GM19025 (cell line): ENCODE measurements around the gene PRDX2.

Source experiments
- ATAC-seq: cut with Tn5 transposase; IDR thresholded peaks from one replicate; pipeline ENCODE4 v1.9.1; 2021; ENCODE audit warnings: mild to moderate bottlenecking, low read depth, moderate library complexity; ENCODE audit not compliant: unreplicated experiment

The PRDX2 gene

GRCh38 chr19:12793290-12794195, 8.1 kb downstream of the PRDX2 start:
- ATAC-seq, result peak; percentile 26

DNA sequence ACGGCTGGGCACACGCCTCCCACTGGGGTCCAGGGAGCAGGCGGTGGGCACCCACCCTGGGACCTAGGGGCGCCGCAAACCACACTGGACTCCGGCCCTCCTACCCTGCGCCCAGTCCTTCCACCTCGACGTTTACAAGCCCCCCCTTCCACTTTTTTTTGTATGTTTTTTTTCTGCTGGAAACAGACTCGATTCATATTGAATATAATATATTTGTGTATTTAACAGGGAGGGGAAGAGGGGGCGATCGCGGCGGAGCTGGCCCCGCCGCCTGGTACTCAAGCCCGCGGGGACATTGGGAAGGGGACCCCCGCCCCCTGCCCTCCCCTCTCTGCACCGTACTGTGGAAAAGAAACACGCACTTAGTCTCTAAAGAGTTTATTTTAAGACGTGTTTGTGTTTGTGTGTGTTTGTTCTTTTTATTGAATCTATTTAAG, 8.7 kb downstream of the PRDX2 start:
- no peak for ATAC-seq

DNA sequence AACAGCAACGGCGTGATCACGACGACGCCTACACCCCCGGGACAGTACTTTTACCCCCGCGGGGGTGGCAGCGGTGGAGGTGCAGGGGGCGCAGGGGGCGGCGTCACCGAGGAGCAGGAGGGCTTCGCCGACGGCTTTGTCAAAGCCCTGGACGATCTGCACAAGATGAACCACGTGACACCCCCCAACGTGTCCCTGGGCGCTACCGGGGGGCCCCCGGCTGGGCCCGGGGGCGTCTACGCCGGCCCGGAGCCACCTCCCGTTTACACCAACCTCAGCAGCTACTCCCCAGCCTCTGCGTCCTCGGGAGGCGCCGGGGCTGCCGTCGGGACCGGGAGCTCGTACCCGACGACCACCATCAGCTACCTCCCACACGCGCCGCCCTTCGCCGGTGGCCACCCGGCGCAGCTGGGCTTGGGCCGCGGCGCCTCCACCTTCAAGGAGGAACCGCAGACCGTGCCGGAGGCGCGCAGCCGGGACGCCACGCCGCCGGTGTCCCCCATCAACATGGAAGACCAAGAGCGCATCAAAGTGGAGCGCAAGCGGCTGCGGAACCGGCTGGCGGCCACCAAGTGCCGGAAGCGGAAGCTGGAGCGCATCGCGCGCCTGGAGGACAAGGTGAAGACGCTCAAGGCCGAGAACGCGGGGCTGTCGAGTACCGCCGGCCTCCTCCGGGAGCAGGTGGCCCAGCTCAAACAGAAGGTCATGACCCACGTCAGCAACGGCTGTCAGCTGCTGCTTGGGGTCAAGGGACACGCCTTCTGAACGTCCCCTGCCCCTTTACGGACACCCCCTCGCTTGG, 9.3 kb downstream of the PRDX2 start:
- no peak for ATAC-seq

DNA sequence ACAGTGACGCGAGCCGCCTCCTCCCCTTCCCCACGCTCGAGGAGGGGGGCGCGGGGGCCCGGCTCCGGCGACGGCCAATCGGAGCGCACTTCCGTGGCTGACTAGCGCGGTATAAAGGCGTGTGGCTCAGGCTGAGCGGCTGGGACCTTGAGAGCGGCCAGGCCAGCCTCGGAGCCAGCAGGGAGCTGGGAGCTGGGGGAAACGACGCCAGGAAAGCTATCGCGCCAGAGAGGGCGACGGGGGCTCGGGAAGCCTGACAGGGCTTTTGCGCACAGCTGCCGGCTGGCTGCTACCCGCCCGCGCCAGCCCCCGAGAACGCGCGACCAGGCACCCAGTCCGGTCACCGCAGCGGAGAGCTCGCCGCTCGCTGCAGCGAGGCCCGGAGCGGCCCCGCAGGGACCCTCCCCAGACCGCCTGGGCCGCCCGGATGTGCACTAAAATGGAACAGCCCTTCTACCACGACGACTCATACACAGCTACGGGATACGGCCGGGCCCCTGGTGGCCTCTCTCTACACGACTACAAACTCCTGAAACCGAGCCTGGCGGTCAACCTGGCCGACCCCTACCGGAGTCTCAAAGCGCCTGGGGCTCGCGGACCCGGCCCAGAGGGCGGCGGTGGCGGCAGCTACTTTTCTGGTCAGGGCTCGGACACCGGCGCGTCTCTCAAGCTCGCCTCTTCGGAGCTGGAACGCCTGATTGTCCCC, 10.1 kb downstream of the PRDX2 start, which contains the start of gene JUNB:
TSS of gene JUNB (plus strand) at position 142 of the 706 bp plus-strand sequence. CDS start at position 428, 286 bp downstream.
- peak; percentile 25 for ATAC-seq

- ATAC-seq, result no peak
These were observed 10.8 kb downstream of the PRDX2 start for GRCh38 chr19:12790628-12791344.

DNA sequence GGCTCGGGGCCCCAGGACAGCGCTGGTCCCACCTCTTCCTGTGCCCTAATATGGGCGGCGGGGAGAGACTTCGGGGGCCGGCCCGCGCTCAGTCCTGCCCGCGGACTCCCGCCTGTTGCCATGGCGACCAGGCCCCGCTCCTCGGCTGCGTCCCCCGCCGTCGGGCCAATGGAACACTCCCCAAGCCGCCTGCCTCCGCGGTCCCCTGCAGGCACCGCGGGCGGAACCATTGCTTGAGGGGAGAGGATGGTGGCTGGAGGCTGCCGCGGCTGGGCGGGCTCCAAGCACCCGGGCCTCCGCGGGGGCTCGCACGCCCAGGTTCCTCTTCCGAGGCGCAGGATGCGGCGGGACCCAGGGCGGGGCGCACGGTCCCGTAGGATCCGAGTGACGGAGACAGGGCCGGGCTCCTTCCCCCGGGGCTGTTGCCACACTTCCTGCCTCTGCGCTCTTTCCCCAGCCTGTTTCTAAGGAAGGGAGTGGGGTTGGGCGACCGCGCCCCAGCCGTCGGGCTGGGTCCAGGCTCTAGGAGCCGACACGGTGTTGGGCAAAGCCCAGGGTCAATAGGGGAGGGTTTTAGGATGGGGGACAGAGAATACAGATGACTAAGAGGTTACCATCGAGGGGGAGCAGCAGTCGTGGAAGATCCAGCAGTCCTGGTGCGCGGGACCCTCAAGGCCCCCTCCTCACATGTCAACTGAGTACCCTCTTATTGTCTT, 11.5 kb downstream of the PRDX2 start:
- peak; percentile 40 for ATAC-seq

DNA sequence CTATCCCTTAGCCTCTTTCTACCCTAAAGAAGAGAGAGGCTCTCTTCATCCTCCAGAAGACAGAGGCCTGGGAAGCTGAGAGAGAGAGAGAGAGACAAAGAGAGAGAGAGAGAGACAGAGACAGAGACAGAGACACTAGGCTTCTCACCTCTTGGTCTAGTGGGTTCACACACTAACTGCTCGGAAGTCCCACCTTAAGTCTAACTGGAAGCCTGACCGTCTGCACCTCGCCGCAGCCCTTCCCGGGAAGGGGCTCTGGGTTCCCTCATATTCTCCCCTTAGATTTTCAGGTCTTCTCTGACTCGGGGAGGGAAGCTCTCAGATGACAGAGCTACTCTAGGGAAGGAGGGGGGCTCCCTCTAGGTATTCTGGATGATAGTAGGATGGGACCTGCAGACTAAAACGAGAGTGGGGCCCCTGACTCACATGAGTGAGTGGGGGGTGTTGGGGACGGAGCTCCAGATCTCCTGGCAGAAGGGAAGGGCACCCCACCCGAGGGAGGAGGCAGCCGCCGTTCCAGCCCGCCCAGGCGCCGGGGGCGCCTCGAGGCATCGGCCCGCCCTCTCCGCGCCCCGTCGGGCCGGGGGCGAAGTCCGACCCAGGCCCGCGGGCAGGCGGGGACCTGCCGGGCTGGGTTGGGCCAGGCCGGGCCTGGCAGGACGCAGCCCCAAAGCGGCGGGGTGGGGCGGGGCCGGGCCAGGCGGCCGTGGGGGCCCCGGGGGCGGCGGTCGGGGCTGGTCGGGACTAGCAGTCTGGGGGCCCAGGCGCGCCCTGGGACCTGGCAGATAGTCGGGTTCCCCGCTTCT, 12.3 kb downstream of the PRDX2 start:
- ATAC-seq, result no peak

DNA sequence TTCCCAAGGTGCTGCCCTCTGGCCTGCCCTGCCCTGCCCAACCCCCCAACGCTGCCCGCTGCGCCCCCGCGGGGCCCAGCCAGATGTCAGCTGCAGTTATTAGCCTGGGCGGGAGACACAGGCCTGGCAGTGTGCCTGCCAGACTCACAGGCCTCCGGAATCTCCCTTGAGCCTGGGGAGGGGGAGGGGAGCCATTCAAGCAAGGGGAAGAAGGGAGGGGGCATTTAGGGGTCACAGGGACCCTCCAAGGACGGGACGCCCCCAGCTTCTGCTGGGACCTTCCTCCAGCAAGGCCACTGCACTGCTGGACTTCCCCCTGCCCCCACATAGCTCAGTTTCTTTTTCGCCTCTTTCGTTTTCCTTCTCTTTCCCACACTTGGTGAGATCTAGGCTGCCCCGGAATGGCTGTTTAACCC, 12.9 kb downstream of the PRDX2 start:
- ATAC-seq, result no peak

- ATAC-seq, result no peak
These were observed 13.4 kb downstream of the PRDX2 start for GRCh38 chr19:12788042-12788681.

GRCh38 chr19:12787458-12787857, 14.1 kb downstream of the PRDX2 start:
- ATAC-seq, result no peak

DNA sequence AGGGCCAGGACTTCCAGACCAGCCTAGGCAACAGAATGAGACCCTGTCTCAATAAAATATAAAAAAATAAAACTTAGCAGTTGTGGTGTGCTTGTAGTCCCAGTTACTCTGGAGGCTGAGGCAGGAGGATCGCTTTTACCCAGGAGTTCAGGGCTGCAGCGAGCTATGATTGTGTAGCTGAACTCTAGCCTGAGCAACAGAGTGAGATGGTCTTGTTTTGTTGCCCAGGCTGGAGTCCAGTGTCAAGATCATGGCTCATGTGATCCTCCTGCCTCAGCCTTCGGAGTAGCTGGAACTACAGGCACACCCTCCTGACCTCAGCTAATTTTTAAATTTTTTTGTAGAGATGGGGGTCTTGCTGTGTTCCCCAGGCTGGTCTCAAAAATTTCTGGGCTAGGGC, 14.6 kb downstream of the PRDX2 start:
- no peak for ATAC-seq

DNA sequence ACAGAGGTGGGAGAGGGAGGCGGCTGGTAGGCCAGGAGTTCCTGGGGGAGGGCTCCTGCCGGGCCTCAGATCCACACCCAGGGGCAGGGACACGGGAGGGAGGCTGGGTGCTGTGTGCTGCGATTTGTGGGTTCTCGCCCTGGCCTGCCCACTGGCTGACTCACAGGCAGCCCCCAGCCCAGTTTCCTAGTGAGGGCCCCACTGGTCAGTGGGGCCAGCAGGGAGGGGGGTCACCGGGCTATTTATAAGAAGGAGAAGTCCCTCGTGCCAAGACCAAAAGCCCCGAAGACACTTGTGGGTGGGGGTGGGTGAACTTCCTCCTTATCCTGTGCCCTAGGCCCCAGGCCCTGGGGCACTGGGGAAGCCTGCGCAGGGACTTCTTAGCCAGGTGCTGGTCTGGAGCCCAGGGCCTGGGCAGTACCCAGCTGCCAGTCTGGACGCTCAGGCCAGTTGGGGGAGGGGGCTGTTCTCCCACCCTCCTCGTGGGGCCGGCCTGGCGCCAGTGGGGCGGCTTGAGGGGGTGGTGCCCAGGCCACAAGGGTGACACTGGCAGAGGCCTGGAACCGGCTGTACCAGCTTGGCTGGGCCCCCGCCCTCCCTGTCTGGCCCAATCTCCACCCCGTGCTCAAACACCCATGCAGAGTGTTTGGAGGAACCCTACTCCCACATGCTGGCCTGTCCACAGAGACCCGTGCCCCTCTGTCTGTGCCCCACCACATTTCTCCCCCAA, 15.3 kb downstream of the PRDX2 start:
- ATAC-seq, result no peak

DNA sequence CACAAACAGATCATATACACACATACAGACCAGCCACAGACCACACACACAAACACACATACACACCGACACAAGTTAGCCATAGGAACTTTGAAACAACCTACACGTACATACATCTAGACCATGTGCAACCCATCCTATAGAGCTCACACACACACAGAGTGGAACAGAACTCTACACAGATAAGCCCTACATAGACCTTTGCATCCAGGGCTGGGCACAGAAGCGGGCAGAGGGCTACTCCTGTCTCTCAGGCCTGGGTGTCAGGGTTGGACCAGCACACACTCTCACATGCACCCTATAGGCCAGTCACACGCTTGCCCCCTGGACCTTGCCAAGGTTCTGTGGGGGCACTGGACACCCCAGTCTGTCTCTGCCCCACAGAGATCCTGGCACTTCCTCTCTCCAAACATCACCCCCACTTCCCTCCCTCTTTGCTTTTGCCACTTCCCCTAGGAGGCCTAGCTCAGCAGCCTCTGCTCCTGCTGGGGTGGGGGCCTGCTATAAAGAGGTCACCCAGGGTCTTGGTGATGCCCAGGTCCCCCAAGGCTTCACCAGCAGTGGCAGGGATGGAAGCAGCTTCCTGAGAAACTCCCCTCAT, 16.1 kb downstream of the PRDX2 start:
- no peak for ATAC-seq

GRCh38 chr19:12784871-12785430, 16.6 kb downstream of the PRDX2 start:
- no peak for ATAC-seq

DNA sequence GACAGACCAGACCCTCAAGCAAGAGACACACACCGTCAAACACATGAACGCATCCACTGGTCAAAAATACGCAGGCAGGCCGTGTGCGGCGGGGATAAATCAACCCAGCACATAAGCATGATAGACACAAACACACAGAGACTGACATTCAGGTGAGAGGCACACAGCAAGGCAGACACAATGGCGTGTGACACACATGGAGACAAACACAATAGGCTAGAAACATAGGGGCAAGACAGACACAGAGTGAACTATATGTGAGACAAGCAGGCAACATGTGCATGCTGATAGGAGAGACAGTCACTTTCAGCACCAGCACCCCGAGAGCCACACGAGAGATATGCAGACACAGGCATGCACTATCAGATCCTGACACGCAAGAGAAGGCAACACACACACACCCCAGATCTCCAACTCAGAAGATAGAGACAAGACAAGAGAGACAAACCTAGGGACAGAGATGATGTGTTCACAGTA, 17.2 kb downstream of the PRDX2 start:
- no peak for ATAC-seq

DNA sequence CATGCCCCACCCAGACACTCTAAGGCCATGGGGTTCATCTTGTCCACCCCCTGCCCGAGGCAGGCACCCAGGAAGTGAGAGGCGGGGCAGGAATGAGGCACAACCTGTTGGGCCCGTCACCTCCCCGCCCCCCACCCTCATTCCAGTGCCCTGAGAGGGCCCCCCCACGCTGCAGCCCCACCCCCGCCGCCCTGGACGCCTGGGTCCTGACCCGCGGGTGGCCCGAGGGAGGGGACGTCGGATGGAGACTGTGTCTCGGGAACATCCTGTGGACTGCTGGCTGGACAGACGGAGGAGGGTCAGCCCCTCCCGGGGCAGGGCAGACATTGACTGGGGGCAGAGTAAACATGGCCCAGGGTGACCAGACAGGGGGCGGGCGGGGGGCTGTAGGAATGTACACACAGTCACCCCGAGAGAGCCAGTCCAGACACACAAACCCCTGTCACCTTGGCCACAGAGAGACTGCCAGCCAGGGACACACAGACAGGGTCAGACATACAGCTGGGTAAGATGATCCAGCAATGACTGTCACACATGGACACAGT, 17.7 kb downstream of the PRDX2 start:
- no peak for ATAC-seq
